ENCODE data around the gene MSTO1.
A peak's percentile ranks its signal among the peaks of the same experiment; 100 is the strongest.
"Not testable (repeated sequence)": the region's sequence is repeated elsewhere in the genome, so short reads cannot be mapped to it uniquely, and the experiment has no call there.

MSTO1 gene

GRCh38 chr1:155590516-155591247, 19.3 kb upstream of the MSTO1 start:
- not testable (repeated sequence) for H3K4me3 ChIP-seq (ENCODE audit: low read depth, low read length); H3K36me3 ChIP-seq (ENCODE audit: control insufficient read depth, insufficient read depth, low read length); H3K9me3 ChIP-seq (ENCODE audit: control insufficient read depth, insufficient read depth, low read length); H3K9ac ChIP-seq (ENCODE audit: low read depth, low read length); H3K4me1 ChIP-seq (ENCODE audit: control insufficient read depth, insufficient read depth, low read length); H3K27me3 ChIP-seq (ENCODE audit: control insufficient read depth, insufficient read depth, low read length)

DNA sequence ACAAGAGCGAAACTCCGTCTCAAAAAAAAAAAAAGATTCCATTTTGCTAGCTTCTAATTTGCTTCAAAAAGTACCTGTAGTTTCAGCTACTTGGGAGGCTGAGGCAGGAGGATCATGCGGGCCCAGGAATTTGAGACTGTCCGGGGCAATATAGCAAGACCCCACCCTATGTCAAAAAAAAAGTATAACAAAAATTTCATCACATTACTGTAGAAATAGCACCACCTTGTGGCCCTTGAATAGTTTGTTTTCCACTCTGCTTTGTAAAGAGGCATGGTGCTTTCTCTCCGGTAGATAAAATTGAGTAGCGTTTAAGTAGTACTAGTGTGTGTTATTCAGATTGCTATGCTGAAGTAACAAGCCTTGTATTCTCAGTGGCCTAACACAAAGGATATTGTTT, 18.2 kb upstream of the MSTO1 start:
- H3K4me1 ChIP-seq (ENCODE audit: control insufficient read depth, insufficient read depth, low read length): no peaks in the 10 kb centered on the region
- H3K9ac ChIP-seq (ENCODE audit: low read depth, low read length): no peak overlapping the region
- no peaks in the 10 kb centered on the region for H3K27me3 ChIP-seq (ENCODE audit: control insufficient read depth, insufficient read depth, low read length)
- no peak overlapping the region for H3K4me3 ChIP-seq (ENCODE audit: low read depth, low read length)
- no peaks in the 10 kb centered on the region for H3K36me3 ChIP-seq (ENCODE audit: control insufficient read depth, insufficient read depth, low read length)
- no peaks in the 10 kb centered on the region for H3K9me3 ChIP-seq (ENCODE audit: control insufficient read depth, insufficient read depth, low read length)

DNA sequence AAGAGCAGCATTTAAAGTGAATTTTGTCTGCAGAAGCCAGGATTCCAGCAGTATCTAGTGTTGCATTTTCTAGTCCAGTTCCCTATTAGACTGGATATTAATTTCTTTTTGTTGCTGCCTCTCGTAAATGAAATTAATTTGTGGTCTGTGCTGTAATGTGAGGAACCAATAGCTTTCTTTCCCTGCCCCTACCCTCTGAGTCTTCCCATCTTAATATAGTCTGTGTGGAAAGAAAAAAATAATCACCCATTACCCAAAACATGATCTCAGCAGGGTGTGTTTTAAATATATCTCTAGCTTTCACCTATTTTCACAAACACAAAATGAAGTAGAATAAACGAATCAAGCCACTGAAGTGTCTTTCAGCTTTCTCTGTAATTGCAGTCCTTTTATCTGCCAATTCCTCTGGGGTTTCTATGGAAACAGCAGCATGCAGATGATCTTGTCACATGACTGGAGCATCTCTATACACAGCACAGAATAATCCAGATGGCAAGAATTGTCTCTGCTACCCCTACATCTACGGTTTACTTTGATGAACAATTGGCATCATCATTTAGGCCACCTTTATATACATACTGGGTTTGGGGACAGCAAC, 14.0 kb upstream of the MSTO1 start:
- not testable (repeated sequence) for H3K4me1 ChIP-seq (ENCODE audit: control insufficient read depth, insufficient read depth, low read length); H3K9me3 ChIP-seq (ENCODE audit: control insufficient read depth, insufficient read depth, low read length); H3K4me3 ChIP-seq (ENCODE audit: low read depth, low read length); H3K27me3 ChIP-seq (ENCODE audit: control insufficient read depth, insufficient read depth, low read length); H3K9ac ChIP-seq (ENCODE audit: low read depth, low read length); H3K36me3 ChIP-seq (ENCODE audit: control insufficient read depth, insufficient read depth, low read length)

DNA sequence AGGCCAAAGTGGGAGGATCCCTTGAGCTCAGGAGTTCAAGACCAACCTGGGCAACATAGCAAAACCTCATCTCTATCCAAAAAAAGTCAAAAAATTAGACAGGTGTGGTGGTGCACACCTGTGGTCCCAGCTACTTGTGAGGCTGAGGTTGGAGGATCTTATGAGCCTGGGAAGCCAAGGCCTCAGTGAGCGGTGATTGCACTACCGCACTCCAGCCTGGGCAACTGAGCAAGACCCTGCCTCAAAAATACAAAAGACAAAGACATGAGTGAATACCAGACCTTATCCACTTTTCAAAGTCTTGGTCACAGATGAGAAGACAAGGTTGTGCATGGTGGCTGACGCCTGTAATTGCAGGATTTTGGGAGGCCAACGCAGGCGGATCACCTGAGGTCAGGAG, 13.2 kb upstream of the MSTO1 start:
- Histone ChIP-seq H3K4me3 (ENCODE audit: low read depth, low read length) (no peak overlapping the region), H3K36me3 (ENCODE audit: control insufficient read depth, insufficient read depth, low read length) (no peaks in the 10 kb centered on the region), H3K9ac (ENCODE audit: low read depth, low read length) (no peak overlapping the region)

DNA sequence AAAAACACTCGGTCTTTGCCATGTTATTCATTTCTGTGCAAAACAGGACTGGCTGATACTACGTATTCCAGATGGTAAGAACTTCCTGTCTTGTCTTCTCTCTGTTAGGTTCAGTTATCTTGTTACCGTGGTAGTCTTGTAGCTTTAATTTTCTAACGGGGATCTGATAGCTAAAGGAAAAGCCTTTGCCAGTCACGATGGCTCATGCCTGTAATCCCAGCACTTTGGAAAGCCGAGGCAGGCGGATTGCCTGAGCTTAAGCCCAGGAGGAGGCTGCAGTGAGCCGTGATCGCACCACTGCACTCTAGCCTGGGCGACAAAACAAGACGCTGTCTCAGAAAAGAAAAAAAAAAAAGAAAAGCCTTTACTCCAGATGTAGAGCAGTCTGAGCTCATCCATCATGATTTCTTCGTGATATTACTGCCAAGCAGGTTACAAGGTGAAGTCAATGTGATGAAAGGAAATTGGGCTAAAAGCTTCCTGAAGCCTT, 11.1 kb upstream of the MSTO1 start:
- Histone ChIP-seq H3K4me3 (ENCODE audit: low read depth, low read length) (peak overlapping the region; percentile 22), H3K9ac (ENCODE audit: low read depth, low read length) (peak overlapping the region; percentile 9), H3K27me3 (ENCODE audit: control insufficient read depth, insufficient read depth, low read length) (no peaks in the 10 kb centered on the region)

More for the DNA sequence above, 13.2 kb upstream of the MSTO1 start:
- H3K4me1 ChIP-seq (ENCODE audit: control insufficient read depth, insufficient read depth, low read length): peaks cover 10% of the 10 kb centered on the region
- no peaks in the 10 kb centered on the region for H3K27me3 ChIP-seq (ENCODE audit: control insufficient read depth, insufficient read depth, low read length)
- H3K9me3 ChIP-seq (ENCODE audit: control insufficient read depth, insufficient read depth, low read length): no peaks in the 10 kb centered on the region

GRCh38 chr1:155599828-155600572, 10.0 kb upstream of the MSTO1 start:
- H3K9ac ChIP-seq (ENCODE audit: low read depth, low read length); H3K4me1 ChIP-seq (ENCODE audit: control insufficient read depth, insufficient read depth, low read length); H3K4me3 ChIP-seq (ENCODE audit: low read depth, low read length); H3K27me3 ChIP-seq (ENCODE audit: control insufficient read depth, insufficient read depth, low read length); H3K36me3 ChIP-seq (ENCODE audit: control insufficient read depth, insufficient read depth, low read length); H3K9me3 ChIP-seq (ENCODE audit: control insufficient read depth, insufficient read depth, low read length): not testable (repeated sequence)

More for the DNA sequence above, 11.1 kb upstream of the MSTO1 start:
- Histone ChIP-seq H3K9me3 (ENCODE audit: control insufficient read depth, insufficient read depth, low read length) (no peaks in the 10 kb centered on the region), H3K4me1 (ENCODE audit: control insufficient read depth, insufficient read depth, low read length) (peaks cover 10% of the 10 kb centered on the region), H3K36me3 (ENCODE audit: control insufficient read depth, insufficient read depth, low read length) (no peaks in the 10 kb centered on the region)

GRCh38 chr1:155607708-155608107, 2.3 kb upstream of the MSTO1 start:
- Histone ChIP-seq H3K9ac (ENCODE audit: low read depth, low read length) (no peak overlapping the region), H3K36me3 (ENCODE audit: control insufficient read depth, insufficient read depth, low read length) (peaks cover 7% of the 10 kb centered on the region), H3K27me3 (ENCODE audit: control insufficient read depth, insufficient read depth, low read length) (no peaks in the 10 kb centered on the region), H3K9me3 (ENCODE audit: control insufficient read depth, insufficient read depth, low read length) (no peaks in the 10 kb centered on the region), H3K4me3 (ENCODE audit: low read depth, low read length) (no peak overlapping the region), H3K4me1 (ENCODE audit: control insufficient read depth, insufficient read depth, low read length) (no peaks in the 10 kb centered on the region)

GRCh38 chr1:155608888-155609225, 1.2 kb upstream of the MSTO1 start:
- Histone ChIP-seq H3K36me3 (ENCODE audit: control insufficient read depth, insufficient read depth, low read length) (peaks cover 12% of the 10 kb centered on the region), H3K9ac (ENCODE audit: low read depth, low read length) (no peak overlapping the region), H3K27me3 (ENCODE audit: control insufficient read depth, insufficient read depth, low read length) (no peaks in the 10 kb centered on the region), H3K9me3 (ENCODE audit: control insufficient read depth, insufficient read depth, low read length) (no peaks in the 10 kb centered on the region), H3K4me1 (ENCODE audit: control insufficient read depth, insufficient read depth, low read length) (no peaks in the 10 kb centered on the region), H3K4me3 (ENCODE audit: low read depth, low read length) (no peak overlapping the region)

DNA sequence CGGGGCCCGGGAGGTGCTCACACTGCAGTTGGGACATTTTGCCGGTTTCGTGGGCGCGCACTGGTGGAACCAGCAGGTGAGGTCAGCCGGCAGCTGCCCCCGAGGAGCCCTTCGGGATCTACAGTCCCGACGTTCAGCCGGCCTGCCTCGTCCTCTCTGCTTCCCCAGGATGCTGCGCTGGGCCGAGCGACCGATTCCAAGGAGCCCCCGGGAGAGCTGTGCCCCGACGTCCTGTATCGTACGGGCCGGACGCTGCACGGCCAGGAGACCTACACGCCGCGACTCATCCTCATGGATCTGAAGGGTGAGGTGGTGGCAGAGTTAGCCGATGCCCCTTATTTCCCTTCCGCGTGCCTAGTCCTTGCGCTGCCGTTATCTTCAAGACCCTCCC, 234 bp downstream of the MSTO1 start:
- not testable (repeated sequence) for H3K27me3 ChIP-seq (ENCODE audit: control insufficient read depth, insufficient read depth, low read length); H3K9me3 ChIP-seq (ENCODE audit: control insufficient read depth, insufficient read depth, low read length); H3K9ac ChIP-seq (ENCODE audit: low read depth, low read length); H3K4me1 ChIP-seq (ENCODE audit: control insufficient read depth, insufficient read depth, low read length)
- Histone ChIP-seq H3K36me3 (ENCODE audit: control insufficient read depth, insufficient read depth, low read length) (peaks cover 12% of the 10 kb centered on the region), H3K4me3 (ENCODE audit: low read depth, low read length) (peak overlapping the region; percentile 87)

- peaks cover 12% of the 10 kb centered on the region for H3K36me3 ChIP-seq (ENCODE audit: control insufficient read depth, insufficient read depth, low read length)
- not testable (repeated sequence) for H3K9ac ChIP-seq (ENCODE audit: low read depth, low read length)
These were observed 3.2 kb downstream of the MSTO1 start for GRCh38 chr1:155613226-155613625.

DNA sequence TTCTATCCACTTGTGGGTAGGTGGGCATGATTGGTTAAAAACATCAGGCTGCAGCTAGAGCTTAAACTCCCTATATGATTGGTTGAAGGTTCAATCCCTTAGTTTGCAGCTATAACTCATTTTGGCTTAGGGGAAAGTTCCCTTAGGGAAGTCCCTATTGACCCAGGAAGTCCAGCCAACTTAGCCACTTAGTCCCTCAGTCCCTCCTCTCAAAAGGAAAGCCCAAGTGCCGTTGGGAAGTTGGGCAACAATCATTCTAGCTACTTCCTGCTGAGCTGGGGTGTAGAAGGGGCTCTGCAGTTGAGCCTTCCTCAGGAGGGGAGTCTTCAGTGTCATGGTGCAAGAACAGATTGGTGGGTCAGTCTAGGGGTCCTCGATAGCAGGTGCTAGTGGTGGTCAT, 12.2 kb downstream of the MSTO1 start:
- H3K9me3 ChIP-seq (ENCODE audit: control insufficient read depth, insufficient read depth, low read length): peaks cover 11% of the 10 kb centered on the region
- peaks cover 6% of the 10 kb centered on the region for H3K4me1 ChIP-seq (ENCODE audit: control insufficient read depth, insufficient read depth, low read length)
- peaks cover 3% of the 10 kb centered on the region for H3K36me3 ChIP-seq (ENCODE audit: control insufficient read depth, insufficient read depth, low read length)
- no peak overlapping the region for H3K4me3 ChIP-seq (ENCODE audit: low read depth, low read length)
- H3K27me3 ChIP-seq (ENCODE audit: control insufficient read depth, insufficient read depth, low read length): no peaks in the 10 kb centered on the region
- H3K9ac ChIP-seq (ENCODE audit: low read depth, low read length): no peak overlapping the region

More at GRCh38 chr1:155613226-155613625, 3.2 kb downstream of the MSTO1 start:
- H3K9me3 ChIP-seq (ENCODE audit: control insufficient read depth, insufficient read depth, low read length); H3K4me3 ChIP-seq (ENCODE audit: low read depth, low read length); H3K4me1 ChIP-seq (ENCODE audit: control insufficient read depth, insufficient read depth, low read length); H3K27me3 ChIP-seq (ENCODE audit: control insufficient read depth, insufficient read depth, low read length): not testable (repeated sequence)

DNA sequence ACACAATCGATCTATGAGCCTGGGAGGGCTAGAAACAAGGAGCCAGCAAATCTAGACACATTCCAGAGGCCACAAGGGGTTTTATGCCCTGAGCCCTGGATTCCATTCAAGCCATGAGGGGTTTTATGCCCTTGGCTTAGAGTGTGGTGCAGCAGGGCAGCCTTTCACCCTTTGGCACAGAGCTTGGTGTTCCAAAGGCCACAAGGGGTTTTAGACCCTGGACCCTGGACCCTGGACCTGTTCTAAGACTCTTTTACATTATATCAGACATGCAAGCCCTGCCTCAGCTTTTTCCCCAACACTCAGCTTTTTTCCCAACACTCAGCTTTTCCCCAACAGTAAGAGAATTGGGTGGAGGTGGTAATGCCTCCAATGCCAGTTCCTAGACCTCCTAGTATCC, 13.3 kb downstream of the MSTO1 start:
- Histone ChIP-seq H3K9ac (ENCODE audit: low read depth, low read length) (no peak overlapping the region), H3K27me3 (ENCODE audit: control insufficient read depth, insufficient read depth, low read length) (no peaks in the 10 kb centered on the region), H3K4me1 (ENCODE audit: control insufficient read depth, insufficient read depth, low read length) (peaks cover 6% of the 10 kb centered on the region), H3K36me3 (ENCODE audit: control insufficient read depth, insufficient read depth, low read length) (peaks cover 3% of the 10 kb centered on the region), H3K9me3 (ENCODE audit: control insufficient read depth, insufficient read depth, low read length) (peaks cover 11% of the 10 kb centered on the region), H3K4me3 (ENCODE audit: low read depth, low read length) (no peak overlapping the region)
